Measurements from ENCODE around the gene STK40. TPM values are rescaled to one million over a fixed set of nuclear protein-coding genes. Genes with fewer than 3 reads are reported as not detected.

The STK40 gene
- total RNA-seq, 1 experiment from 2014 or later, result 21.4 TPM

DNA sequence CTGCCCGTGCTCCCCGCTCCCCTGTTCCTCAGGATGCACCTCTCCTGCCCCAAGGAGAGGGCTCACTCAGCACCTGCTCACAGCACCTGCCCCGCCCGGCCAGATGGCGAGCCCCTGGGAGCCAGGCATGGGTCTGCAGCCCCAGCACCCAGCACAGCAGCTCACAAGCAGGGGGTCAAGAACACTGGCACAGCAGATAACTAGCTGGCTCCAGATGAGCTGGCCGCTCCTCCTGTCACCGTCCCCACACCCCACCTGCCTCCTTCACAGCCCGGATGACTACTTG is 41.4 kb downstream of the STK40 start:
- DNase-seq (ENCODE audit: low read depth), result no peak

DNA sequence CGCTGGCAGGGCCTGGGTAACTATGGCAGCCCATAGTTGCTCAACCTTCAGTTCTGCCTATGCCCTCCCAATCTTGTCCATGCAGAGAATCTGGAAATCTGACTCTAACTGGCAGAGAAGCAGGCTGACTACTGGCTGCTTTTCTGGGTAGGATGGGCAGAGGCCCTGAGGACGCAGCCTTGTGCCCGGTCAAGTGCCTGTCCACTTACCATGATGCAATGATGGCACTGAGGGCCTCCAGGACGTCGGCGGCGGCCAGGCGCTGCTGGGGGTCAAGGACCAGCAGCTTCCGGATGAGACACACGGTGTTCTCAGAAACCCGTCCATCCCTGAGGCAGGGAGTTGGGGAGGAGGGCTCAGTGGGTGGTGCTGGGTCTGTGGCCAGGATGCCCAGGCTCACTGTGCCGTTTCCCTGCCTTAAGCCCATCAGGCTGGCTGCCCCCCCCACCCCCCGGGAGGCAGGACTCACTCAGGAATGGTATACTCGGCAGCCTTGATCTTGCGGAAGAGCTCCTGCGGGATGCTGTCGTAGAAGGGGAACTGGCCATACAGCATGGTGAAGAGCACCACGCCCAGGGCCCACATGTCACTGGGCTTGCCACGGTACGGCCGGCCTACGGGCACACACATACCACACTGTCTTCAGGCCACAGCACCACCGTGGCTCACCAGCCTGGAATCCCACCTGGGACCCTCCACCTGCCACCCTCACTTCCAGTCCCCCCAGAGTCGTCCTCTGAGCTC is 41.9 kb downstream of the STK40 start:
- no peak for DNase-seq (ENCODE audit: low read depth)

DNA sequence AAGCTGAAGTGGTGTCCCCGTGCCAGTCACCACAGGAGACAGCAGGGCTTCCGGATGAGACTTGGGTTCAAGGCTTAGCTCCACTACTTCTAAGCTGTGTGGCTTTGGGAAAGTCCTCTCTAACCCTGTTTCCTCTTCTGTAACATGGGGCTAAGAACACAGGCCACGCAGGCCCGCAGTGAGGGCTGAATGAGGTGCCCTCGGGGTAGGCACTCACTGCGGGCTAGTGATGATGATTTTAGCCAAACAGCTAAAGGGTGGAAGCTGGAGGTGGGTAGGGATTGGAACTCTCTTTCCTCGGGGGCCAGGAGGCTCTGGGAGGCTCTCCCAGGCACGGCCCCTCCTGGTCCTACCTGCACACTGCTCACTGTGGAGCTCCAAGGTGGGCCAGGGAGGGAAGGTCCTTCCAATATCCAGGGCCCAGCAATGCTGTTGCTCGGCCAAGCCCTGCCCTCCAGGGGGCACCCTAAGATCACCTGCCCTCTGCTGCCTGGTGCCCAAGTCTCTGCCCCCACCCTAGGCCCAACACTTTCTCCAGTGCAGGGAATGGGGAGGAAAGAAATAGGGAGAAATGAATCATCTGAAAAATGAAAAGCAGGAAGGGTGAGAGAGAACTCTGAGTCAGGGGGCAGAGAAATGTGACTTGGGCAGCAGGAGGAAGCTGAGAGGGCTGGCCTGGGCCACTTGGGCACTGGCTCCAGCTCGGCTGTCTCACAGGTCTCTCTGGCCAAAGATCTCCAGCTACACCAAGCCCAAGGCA is 43.1 kb downstream of the STK40 start:
- peak; percentile 95 for DNase-seq (ENCODE audit: low read depth)

DNA sequence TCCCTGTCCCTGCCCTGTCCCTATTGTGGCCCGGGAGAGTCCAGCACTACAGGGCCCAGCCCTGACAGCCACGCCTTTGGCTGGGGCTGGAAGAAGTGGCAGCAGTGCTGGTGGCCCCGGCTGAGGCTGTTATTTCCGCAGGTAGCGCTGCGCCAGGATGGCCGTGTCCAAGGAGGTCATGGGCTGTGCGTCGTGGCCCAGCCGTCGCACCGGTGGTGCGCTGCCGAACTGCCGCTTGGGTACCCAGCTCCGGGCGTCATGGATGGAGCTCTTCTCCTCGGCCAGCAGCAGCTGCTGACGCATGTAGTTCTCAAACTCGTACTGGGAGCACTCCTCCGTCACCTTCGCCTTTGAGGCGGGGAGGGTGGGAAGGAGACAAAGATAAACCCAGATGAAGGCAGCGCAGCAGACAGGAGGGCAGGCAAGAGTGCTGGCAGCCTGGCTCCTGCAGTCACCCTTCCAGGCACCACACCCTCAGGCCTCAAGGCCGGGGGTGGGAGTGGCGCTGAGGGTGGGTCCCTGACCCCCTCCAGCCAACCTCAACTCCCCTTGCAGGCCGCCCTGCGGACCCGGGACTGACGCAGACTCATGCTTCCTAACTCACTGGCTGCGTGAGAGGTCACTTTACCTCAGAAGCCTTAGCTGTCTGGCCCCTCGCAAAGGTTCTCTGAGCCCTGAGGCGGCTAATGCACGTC is 44.0 kb downstream of the STK40 start:
- no peak for DNase-seq (ENCODE audit: low read depth)

GRCh38 chr1:36339615-36340014 is 46.1 kb downstream of the STK40 start:
- DNase-seq (ENCODE audit: low read depth), result no peak

DNA sequence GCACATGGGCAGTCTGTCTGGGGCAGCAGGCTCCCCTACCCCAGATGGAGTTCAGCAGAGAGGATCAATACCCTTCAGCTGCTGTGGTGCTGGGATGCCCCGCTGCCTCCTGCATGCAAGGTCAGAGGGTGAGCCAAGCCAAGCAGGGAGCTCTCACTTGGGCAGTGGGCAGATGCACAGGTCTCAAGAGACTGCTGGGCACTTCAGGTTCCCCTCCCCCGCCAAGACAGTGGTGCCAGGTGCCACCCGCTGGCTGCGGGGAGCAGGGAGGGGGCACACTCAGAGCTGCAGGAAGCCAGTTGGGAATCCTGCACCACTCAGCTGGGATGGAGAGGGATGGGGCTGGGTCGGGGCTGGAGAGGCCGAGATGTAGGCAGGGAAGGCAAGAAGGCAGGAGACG is 46.5 kb downstream of the STK40 start:
- no peak for DNase-seq (ENCODE audit: low read depth)

GRCh38 chr1:36337830-36338229 is 47.9 kb downstream of the STK40 start:
- no peak for DNase-seq (ENCODE audit: low read depth)

DNA sequence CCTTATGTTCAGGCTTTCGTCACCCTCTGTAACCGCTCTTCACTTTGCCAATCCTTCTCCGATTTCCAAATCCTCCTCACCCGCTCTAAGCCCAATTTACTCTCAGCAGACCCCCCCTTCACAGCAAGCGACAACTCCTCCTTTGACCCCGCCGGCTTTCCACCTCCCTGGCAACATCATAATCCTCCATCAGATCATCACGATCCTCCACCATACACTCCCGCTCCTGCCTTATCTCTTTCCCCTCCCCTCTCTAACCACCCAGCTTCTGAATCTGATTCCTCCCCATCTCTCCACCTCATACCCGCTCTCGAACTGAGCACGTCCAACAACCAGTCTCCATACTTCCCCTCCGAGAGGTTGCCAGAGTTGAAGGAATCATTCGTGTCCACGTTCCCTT is 54.8 kb downstream of the STK40 start:
- DNase-seq (ENCODE audit: low read depth), result no peak

DNA sequence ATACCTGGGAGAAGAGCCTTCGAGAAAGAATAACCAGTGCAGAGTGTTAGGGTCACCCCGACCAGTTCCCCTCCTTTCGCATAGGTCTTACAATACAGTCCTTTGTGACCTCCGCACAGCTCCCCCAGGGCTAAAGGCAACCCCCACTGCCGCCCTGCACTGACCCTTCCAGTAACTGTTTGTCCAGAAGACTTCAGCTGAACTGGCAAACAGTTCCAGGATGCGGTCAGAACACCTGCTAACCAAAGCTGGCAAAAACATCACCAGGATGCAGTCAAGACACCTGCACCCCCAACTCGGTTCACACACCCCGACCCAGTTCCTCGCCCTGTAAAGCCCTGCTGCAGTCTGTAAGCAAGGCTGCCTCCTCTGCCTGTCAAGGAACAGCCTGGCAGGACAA is 55.9 kb downstream of the STK40 start:
- DNase-seq (ENCODE audit: low read depth), result no peak

DNA sequence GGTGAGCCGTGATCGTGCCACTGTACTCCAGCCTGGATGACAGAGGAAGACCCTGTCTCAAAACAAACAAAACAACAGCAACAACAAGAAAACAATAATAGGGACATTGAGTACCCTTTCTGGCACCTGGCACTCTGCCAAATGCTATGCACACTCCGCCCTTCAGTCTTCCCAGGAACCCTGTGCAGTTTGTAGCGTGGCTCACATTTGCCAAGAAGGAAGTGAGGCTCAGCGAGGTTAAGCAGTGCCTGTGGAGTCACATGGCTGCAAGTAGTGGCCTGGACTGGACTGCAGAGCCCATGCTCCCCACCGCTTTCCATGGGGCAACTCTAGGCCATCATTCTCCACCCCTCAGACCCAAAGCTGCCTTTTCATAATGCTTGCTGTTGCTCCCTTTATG is 57.0 kb downstream of the STK40 start:
- DNase-seq (ENCODE audit: low read depth), result no peak

- no peak for DNase-seq (ENCODE audit: low read depth)
These were observed 57.6 kb downstream of the STK40 start for GRCh38 chr1:36328088-36328480.

DNA sequence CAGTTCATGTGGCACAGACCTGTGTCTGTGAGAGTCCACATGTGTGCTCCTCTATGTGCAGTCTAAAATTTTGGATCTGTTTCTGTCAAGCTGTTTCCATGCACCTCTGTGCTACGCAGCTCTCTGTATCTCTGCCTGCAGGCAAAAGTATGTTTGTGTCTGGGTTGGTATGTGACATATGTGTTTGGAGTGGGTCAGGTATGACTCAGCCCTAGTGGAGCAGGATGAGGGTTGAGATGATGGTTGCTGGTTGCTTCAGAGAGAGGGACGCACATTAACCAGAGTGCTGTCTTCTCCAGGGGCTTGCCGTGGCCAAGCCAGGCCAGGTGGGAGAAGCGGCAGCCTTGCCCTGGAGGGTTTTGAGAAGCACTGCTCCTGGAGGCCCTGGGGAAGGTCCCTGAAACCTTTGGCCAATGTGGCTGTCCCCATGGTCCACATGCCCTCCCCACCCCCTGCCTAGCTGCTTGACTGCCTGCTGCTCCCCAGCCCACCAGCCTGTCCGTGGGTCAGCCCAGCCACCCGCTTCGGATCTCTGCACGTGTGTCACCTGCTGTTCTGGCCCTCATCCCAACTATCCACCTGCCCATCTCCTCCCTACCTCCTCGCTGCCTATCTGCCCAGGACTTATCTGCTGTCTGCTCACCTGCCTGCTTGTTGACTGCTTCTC is 58.2 kb downstream of the STK40 start:
- DNase-seq (ENCODE audit: low read depth), result peak; percentile 60

DNA sequence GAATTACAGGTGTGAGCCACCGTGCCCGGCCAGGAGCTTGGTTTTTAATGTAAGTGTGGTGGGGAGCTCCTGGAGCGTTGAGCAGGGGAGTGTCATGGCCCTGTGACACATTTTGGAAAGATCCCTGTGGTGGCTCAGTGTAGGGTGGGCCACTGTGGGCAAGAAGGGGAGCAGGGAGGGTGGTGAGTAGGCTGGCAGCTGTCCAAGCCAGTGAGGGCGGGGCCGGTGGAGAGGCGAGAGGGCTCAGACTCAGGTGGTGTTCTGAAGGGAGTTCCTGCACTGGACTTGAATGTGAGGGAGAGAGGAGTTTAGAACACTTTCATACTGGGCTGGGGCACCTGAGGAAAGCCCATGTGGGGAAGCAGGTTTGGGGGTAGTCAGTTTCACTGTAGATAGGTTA is 59.2 kb downstream of the STK40 start:
- no peak for DNase-seq (ENCODE audit: low read depth)

GRCh38 chr1:36324353-36324703 is 61.4 kb downstream of the STK40 start:
- no peak for DNase-seq (ENCODE audit: low read depth)

GRCh38 chr1:36323636-36324352 is 61.9 kb downstream of the STK40 start, which contains the start of gene EVA1B:
TSS of gene EVA1B (minus strand) at chr1:36323645. CDS start at chr1:36323037, 608 bp downstream.
- peak; percentile 78 for DNase-seq (ENCODE audit: low read depth)

DNA sequence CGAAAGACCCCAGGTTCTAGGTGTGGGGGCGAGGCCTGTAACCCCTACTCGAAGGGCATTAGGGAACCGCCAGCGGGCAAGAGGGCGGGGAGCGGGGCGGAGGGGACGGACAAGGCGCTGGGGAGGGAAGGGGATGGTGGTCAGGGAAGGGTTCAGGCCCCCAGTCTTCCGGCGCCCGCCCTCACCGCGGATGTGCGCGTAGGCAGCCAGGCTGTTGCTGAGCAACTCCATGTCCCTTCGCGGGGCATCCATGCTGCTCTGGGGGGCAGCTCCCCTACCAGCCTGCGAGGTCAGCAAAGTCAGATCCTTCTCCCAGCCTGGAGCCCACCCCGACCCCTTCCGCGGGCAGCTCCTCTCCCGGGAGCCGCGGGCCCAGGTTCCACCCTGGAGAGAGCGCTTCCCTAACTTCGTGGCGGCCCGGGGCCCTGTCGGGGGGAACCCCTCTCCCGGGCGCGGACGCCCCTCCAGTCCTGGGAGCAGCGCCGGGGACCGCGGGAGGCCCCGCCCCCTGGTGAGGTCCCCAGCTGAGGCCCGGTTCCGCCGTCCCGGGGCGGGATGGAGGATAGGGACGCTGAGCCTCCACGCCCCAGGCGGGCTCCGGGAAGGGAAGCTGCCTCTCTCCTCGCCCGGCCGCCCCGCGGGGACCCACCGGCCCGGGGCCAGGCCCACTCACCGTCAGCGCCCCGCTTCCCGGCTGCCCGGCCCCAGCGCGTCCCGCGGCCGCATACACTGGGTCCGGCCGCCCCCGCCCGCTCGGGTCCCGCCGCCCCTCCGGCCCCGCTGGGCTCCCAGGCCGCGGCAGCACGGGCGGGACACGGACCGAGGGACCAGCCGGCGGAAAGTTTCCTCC is 62.7 kb downstream of the STK40 start:
- peak; percentile 49 for DNase-seq (ENCODE audit: low read depth)

- DNase-seq (ENCODE audit: low read depth), result no peak
These were observed 63.5 kb downstream of the STK40 start for GRCh38 chr1:36322041-36322785.

GRCh38 chr1:36321119-36321951 is 64.4 kb downstream of the STK40 start:
- DNase-seq (ENCODE audit: low read depth), result peak; percentile 22

DNA sequence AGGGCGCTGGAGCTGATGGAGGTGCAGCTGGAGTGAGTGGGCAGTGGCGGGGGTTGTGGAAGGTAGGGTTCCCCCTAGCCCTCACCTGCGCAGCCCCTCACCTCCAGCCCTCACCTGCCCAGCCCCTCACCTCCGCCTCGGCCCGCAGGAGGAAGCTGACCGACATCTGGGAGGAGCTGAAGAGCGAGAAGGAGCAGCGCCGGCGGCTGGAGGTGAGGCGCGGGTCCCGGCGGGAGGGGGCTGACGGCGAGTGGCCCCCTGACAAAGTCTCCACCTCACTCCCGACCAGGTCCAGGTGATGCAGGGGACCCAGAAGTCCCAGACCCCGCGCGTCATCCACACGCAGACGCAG is 65.0 kb downstream of the STK40 start:
- no peak for DNase-seq (ENCODE audit: low read depth)

Data from M059J (cell line).